ENCODE measurements around the gene GNPDA2. TPM values are rescaled to one million over a fixed set of nuclear protein-coding genes. Genes with fewer than 3 reads are reported as not detected.

Gene GNPDA2
- total and polyA plus RNA-seq, 2 of the 8 experiments (the other 6 are each of a cell fraction or from before 2014, with no cell fraction given) = 3.0 to 4.8 TPM

- Histone ChIP-seq H2BK120ac (replicated peaks; ENCODE audit: low read depth, low read length) (no peak overlapping the region), H3K4me3 (ENCODE audit: extremely low read depth in 1 of 4, insufficient read depth in 2 of 4, low read depth in 3 of 4, low read length in 4 of 4) (no peak overlapping the region), H3K79me2 (ENCODE audit: control insufficient read depth in 1 of 2, insufficient read depth in 2 of 2, low read length in 2 of 2) (no peaks in the 10 kb centered on the region), H3K36me3 (ENCODE audit: control insufficient read depth in 2 of 4, insufficient read depth in 4 of 4, low read length in 3 of 4) (peaks cover 0 to 63% (median 21%) of the 10 kb centered on the region in 4 experiments; a peak in 6 of 8 replicates), H3K27me3 (replicated peaks in 1 of 4; ENCODE audit: control insufficient read depth in 3 of 4, extremely low read depth in 1 of 4, insufficient read depth in 3 of 4, low read length in 3 of 4) (no peaks in the 10 kb centered on the region), H3K4ac (replicated peaks; ENCODE audit: insufficient read length, low read depth, low read length) (no peak overlapping the region), H3K27ac (ENCODE audit: low read depth, low read length) (no peak overlapping the region), H4K20me1 (replicated peaks in 1 of 2; ENCODE audit: control insufficient read depth in 1 of 2, insufficient read depth in 2 of 2, low read length in 2 of 2) (peaks cover 0 to 1% of the 10 kb centered on the region in 2 experiments), H2AK5ac (ENCODE audit: low read depth, low read length) (no peak overlapping the region), H2AFZ (ENCODE audit: low read length) (no peak overlapping the region), H3K4me1 (replicated peaks in 1 of 4; ENCODE audit: control insufficient read depth in 3 of 4, insufficient read depth in 4 of 4, low read length in 3 of 4) (peaks cover 0 to 3% (median 0%) of the 10 kb centered on the region in 4 experiments; a peak in 1 of 7 replicates), H4K8ac (ENCODE audit: extremely low read depth, insufficient read depth, low read length) (no peak overlapping the region), H2BK5ac (ENCODE audit: low read depth, low read length) (no peak overlapping the region), H3K9me3 (ENCODE audit: insufficient read depth in 2 of 2, low read depth in 1 of 2, low read length in 1 of 2) (no peaks in the 10 kb centered on the region), H2BK12ac (ENCODE audit: low read depth, low read length) (no peak overlapping the region), H4K91ac (replicated peaks; ENCODE audit: insufficient read length, low read length) (no peak overlapping the region), H2BK20ac (ENCODE audit: low read length) (no peak overlapping the region), H3K9ac (replicated peaks in 1 of 4; ENCODE audit: extremely low read depth in 1 of 4, low read depth in 3 of 4, low read length in 3 of 4) (no peak overlapping the region), H3K23me2 (ENCODE audit: low read depth, low read length) (no peaks in the 10 kb centered on the region), H3K18ac (ENCODE audit: extremely low read depth, low read length) (no peak overlapping the region), H3K23ac (ENCODE audit: insufficient read length) (no peak overlapping the region), H3K56ac (replicated peaks; ENCODE audit: insufficient read length, low read depth, low read length) (no peak overlapping the region), H4K5ac (ENCODE audit: insufficient read length, low read depth, low read length) (no peak overlapping the region), H3K14ac (ENCODE audit: insufficient read length) (no peak overlapping the region), H3K79me1 (ENCODE audit: low read depth, low read length) (no peaks in the 10 kb centered on the region), H3K4me2 (ENCODE audit: insufficient read depth in 1 of 2, low read depth in 2 of 2, low read length in 2 of 2) (no peak overlapping the region), H2BK15ac (ENCODE audit: low read length) (no peak overlapping the region)
- DNase-seq (ENCODE audit: low read depth in 1 of 2, low spot score in 2 of 2) (no peak), FAIRE-seq (no peak)
- TF ChIP-seq MAFK (IDR thresholded peaks at IDR 0.05; ENCODE audit: low read depth, low read length) = no peak
- TF ChIP-seq BACH1 (IDR thresholded peaks at IDR 0.05; ENCODE audit: low read length) = no peak
- no peak for TF ChIP-seq TEAD4 (IDR thresholded peaks at IDR 0.05; ENCODE audit: low read depth, low read length)
- TF ChIP-seq TBP (IDR thresholded peaks at IDR 0.05; ENCODE audit: low read depth, low read length) = no peak
- TF ChIP-seq SP4 (IDR thresholded peaks at IDR 0.05; ENCODE audit: low read length) = no peak
- no peak for TF ChIP-seq RXRA (IDR thresholded peaks at IDR 0.05; ENCODE audit: insufficient read depth, low read depth, low read length)
- no peak for TF ChIP-seq CTCF (IDR thresholded peaks at IDR 0.05; ENCODE audit: control extremely low read depth in 1 of 3, insufficient read depth in 1 of 3, low read depth in 1 of 3, low read length in 3 of 3)
- no peak for TF ChIP-seq TCF12 (IDR thresholded peaks at IDR 0.05; ENCODE audit: low read depth, low read length)
- TF ChIP-seq JUN (IDR thresholded peaks at IDR 0.05; ENCODE audit: low read depth, low read length) = no peak
- no peak for TF ChIP-seq SIN3A (conservative IDR thresholded peaks at IDR 0.05 in 1 of 2, IDR thresholded peaks at IDR 0.05 in 1 of 2; ENCODE audit: low read depth in 1 of 2, low read length in 2 of 2)
- TF ChIP-seq TAF1 (IDR thresholded peaks at IDR 0.05; ENCODE audit: low read depth, low read length) = no peak
- TF ChIP-seq HDAC6 (IDR thresholded peaks at IDR 0.05; ENCODE audit: low read depth, low read length) = no peak
- TF ChIP-seq BRCA1 (IDR thresholded peaks at IDR 0.05; ENCODE audit: low read depth, low read length) = no peak
- 94% methylated on average over 2 of the region's 2 CpGs; no CpG with 5 or more reads in 1 of the 2 experiments for WGBS, 2 experiments (ENCODE audit: extremely low coverage in 1 of 2, insufficient coverage in 1 of 2, insufficient read length in 1 of 2, insufficient replicate concordance in 2 of 2, low coverage in 1 of 2, low lambda C conversion rate in 2 of 2, missing lambda C conversion rate in 1 of 2)
- ChIA-PET CTCF (ENCODE audit: partially characterized antibody) (no interaction called here), POLR2A (ENCODE audit: partially characterized antibody) (interaction anchor here (0.7 to 1.6 kb wide), 3 partner anchors 13 to 25 kb away, joined by 3 to 4 read pairs (median 4); no protein-coding TSS in a partner anchor)
Measured at GRCh38 chr4:44701037-44701436, 25.3 kb downstream of the GNPDA2 start.
